H9 (cell line): ENCODE measurements around the gene TRIB2. TPM values are rescaled to one million over a fixed set of nuclear protein-coding genes. Genes with fewer than 3 reads are reported as not detected.

Experiments used
- DNase-seq: peaks from one replicate; pipeline ENCODE4 v3.0.0-alpha.2; 2017
- H2AFZ ChIP-seq: one replicate; pipeline ENCODE4 v1.6.1; 2013; ENCODE audit warnings: mild to moderate bottlenecking, low read length, control low read depth, moderate library complexity
- H2AK5ac ChIP-seq: 2 replicates; pipeline ENCODE4 v1.6.1; 2013; ENCODE audit warnings: low read length, control low read depth, mixed read lengths; ENCODE audit not compliant: insufficient read length
- H2BK120ac ChIP-seq: one replicate; pipeline ENCODE4 v1.6.1; 2013; ENCODE audit warnings: low read depth, mild to moderate bottlenecking, low read length, control low read depth, inconsistent platforms; ENCODE audit not compliant: poor library complexity, severe bottlenecking
- H2BK12ac ChIP-seq: 2 replicates; pipeline ENCODE4 v1.6.1; 2013; ENCODE audit warnings: low read length, control low read depth, mixed read lengths, low read depth; ENCODE audit not compliant: insufficient read length
- H2BK15ac ChIP-seq: 2 replicates; pipeline ENCODE4 v1.6.1; 2013; ENCODE audit warnings: low read depth, low read length, control low read depth
- H2BK20ac ChIP-seq: one replicate; pipeline ENCODE4 v1.6.1; 2013; ENCODE audit warnings: low read depth, mild to moderate bottlenecking, low read length, control low read depth, inconsistent platforms; ENCODE audit not compliant: poor library complexity, severe bottlenecking
- H2BK5ac ChIP-seq: 2 replicates; pipeline ENCODE4 v1.6.1; 2013; ENCODE audit warnings: low read length, control low read depth, mixed read lengths; ENCODE audit not compliant: insufficient read length
- H3K14ac ChIP-seq: 2 replicates; pipeline ENCODE4 v1.6.1; 2013; ENCODE audit warnings: low read length, control low read depth; ENCODE audit not compliant: insufficient read depth
- H3K18ac ChIP-seq: 2 replicates; pipeline ENCODE4 v1.6.1; 2013; ENCODE audit warnings: low read depth, mild to moderate bottlenecking, mixed read lengths, low read length, control low read depth; ENCODE audit not compliant: insufficient read length
- H3K23ac ChIP-seq: 2 replicates; pipeline ENCODE4 v1.6.1; 2013; ENCODE audit warnings: low read length, control low read depth, mixed read lengths, low read depth; ENCODE audit not compliant: insufficient read length
- H3K23me2 ChIP-seq: 2 replicates; pipeline ENCODE4 v1.6.1; 2013; ENCODE audit warnings: low read depth, mild to moderate bottlenecking, mixed read lengths, low read length, control low read depth; ENCODE audit not compliant: insufficient read length, poor library complexity, severe bottlenecking
- H3K27ac ChIP-seq: 2 replicates; pipeline ENCODE4 v1.5.1; 2013; ENCODE audit warnings: low read length, control low read depth, mixed read lengths, low read depth; ENCODE audit not compliant: insufficient read length
- H3K27me3 ChIP-seq: 2 replicates; pipeline ENCODE4 v1.6.1; 2013; ENCODE audit warnings: low read length, control low read depth, inconsistent platforms; ENCODE audit not compliant: insufficient read depth
- H3K4ac ChIP-seq: 2 replicates; pipeline ENCODE4 v1.6.1; 2013; ENCODE audit warnings: low read depth, mild to moderate bottlenecking, control low read depth, inconsistent platforms, low read length, moderate library complexity
- H3K4me1 ChIP-seq: 2 replicates; pipeline ENCODE4 v1.6.1; 2013; ENCODE audit warnings: low read length, control low read depth, inconsistent platforms; ENCODE audit not compliant: insufficient read depth
- H3K4me2 ChIP-seq: 2 replicates; pipeline ENCODE4 v1.6.1; 2013; ENCODE audit warnings: low read length, control low read depth, mixed read lengths; ENCODE audit not compliant: insufficient read length, insufficient read depth
- H3K56ac ChIP-seq: 2 replicates; pipeline ENCODE4 v1.6.1; 2013; ENCODE audit warnings: low read depth, mild to moderate bottlenecking, mixed read lengths, low read length, control low read depth; ENCODE audit not compliant: insufficient read length
- H3K79me1 ChIP-seq: 2 replicates; pipeline ENCODE4 v1.6.1; 2013; ENCODE audit warnings: low read depth, mild to moderate bottlenecking, moderate library complexity, low read length, control low read depth, inconsistent platforms; ENCODE audit not compliant: insufficient read depth, poor library complexity, severe bottlenecking
- H3K79me2 ChIP-seq: 2 replicates; pipeline ENCODE4 v1.6.1; 2013; ENCODE audit warnings: low read length, control low read depth, inconsistent platforms; ENCODE audit not compliant: insufficient read depth
- H3K9ac ChIP-seq: 2 replicates; pipeline ENCODE4 v1.6.1; 2013; ENCODE audit warnings: low read length, control low read depth, mixed read lengths; ENCODE audit not compliant: insufficient read length; ENCODE audit errors: extremely low read depth
- H3K9me3 ChIP-seq: one replicate; pipeline ENCODE4 v1.6.1; 2013; ENCODE audit warnings: low read depth, low read length, inconsistent platforms; ENCODE audit not compliant: control insufficient read depth
- H3T11ph ChIP-seq: one replicate; pipeline ENCODE4 v1.6.1; 2013; ENCODE audit warnings: mild to moderate bottlenecking, low read length, control low read depth, inconsistent platforms
- H4K20me1 ChIP-seq: one replicate; pipeline ENCODE4 v1.6.1; 2013; ENCODE audit not compliant: control insufficient read depth, insufficient read length, insufficient read depth
- H4K5ac ChIP-seq: 2 replicates; pipeline ENCODE4 v1.6.1; 2013; ENCODE audit warnings: low read depth, mild to moderate bottlenecking, mixed read lengths, low read length, control low read depth; ENCODE audit not compliant: insufficient read length
- H4K8ac ChIP-seq: replicated peaks from 2 replicates; pipeline ENCODE4 v1.6.1; 2013; ENCODE audit warnings: low read length, control low read depth, mixed read lengths, low read depth; ENCODE audit not compliant: insufficient read length
- H4K91ac ChIP-seq: 2 replicates; pipeline ENCODE4 v1.6.1; 2013; ENCODE audit warnings: low read depth, mild to moderate bottlenecking, moderate library complexity, mixed read lengths, low read length, control low read depth; ENCODE audit not compliant: insufficient read length
- H3K27ac Mint-ChIP-seq, 3 experiments: 2 replicates in 2 of 3; 3 replicates in 1 of 3; pipeline ENCODE4 v1.8.0; 2020 to 2021; ENCODE audit warnings: mixed read lengths in 3 of 3, mild to moderate bottlenecking in 1 of 3, moderate library complexity in 1 of 3
- H3K27me3 Mint-ChIP-seq: 2 replicates; pipeline ENCODE4 v1.8.0; 2021; ENCODE audit warnings: low read depth, mild to moderate bottlenecking, moderate library complexity, mixed read lengths
- H3K36me3 Mint-ChIP-seq, 3 experiments: 2 replicates in 2 of 3; 3 replicates in 1 of 3; pipeline ENCODE4 v1.8.0; 2020 to 2021; ENCODE audit warnings: low read depth in 3 of 3, mixed read lengths in 3 of 3; ENCODE audit not compliant: insufficient read depth in 1 of 3
- H3K4me1 Mint-ChIP-seq, 2 experiments: 2 replicates each; pipeline ENCODE4 v1.8.0; 2020; ENCODE audit warnings: mixed read lengths in 2 of 2
- H3K4me3 Mint-ChIP-seq, 2 experiments: 2 replicates in 1 of 2; 3 replicates in 1 of 2; pipeline ENCODE4 v1.8.0; 2020 to 2021; ENCODE audit warnings: mild to moderate bottlenecking in 2 of 2, mixed read lengths in 2 of 2, moderate library complexity in 1 of 2
- H3K9me3 Mint-ChIP-seq, 2 experiments: 2 replicates in 1 of 2; 3 replicates in 1 of 2; pipeline ENCODE4 v1.8.0; 2020; ENCODE audit warnings: mild to moderate bottlenecking in 2 of 2, mixed read lengths in 2 of 2, moderate library complexity in 1 of 2
- CTCF ChIP-seq: fragments of 200-600 bp; sonication (generic); conservative IDR thresholded peaks from 3 replicates; pipeline ENCODE4 v1.8.0; 2021; ENCODE audit warnings: antibody characterized with exemption, mild to moderate bottlenecking
- WGBS: extraction: QIAGEN DNeasy Blood & Tissue Kit; methylation state at CpG from one replicate; pipeline ENCODE4 v1.1.7; 2013; ENCODE audit warnings: missing lambda C conversion rate, low lambda C conversion rate, mixed read lengths; ENCODE audit not compliant: insufficient read length; ENCODE audit errors: extremely low coverage; 5-methylcytosine and 5-hydroxymethylcytosine counted together
- total RNA-seq: library from RNA; stranded (reverse); gene quantifications from 2 replicates; pipeline ENCODE4 v1.2.1, GENCODE V29; 2021

Gene TRIB2
- total RNA-seq, 1 experiment from 2014 or later: 41.9 TPM

- peaks cover 31 to 32% of the 10 kb centered on the region in 2 experiments for H3K4me1 Mint-ChIP-seq
- Histone ChIP-seq H3K18ac (no peak overlapping the region), H3K9me3 (no peaks in the 10 kb centered on the region), H3K4ac (no peak overlapping the region), H3K9ac (no peak overlapping the region), H2AFZ (no peak overlapping the region), H2BK5ac (no peak overlapping the region), H3K27ac (no peak overlapping the region), H3T11ph (no peak overlapping the region), H4K5ac (no peak overlapping the region), H2BK20ac (no peak overlapping the region), H2BK15ac (no peak overlapping the region), H3K14ac (no peak overlapping the region), H3K56ac (no peak overlapping the region), H3K23ac (no peak overlapping the region), H2BK120ac (no peak overlapping the region), H3K27me3 (no peaks in the 10 kb centered on the region), H3K79me2 (no peaks in the 10 kb centered on the region), H3K79me1 (no peaks in the 10 kb centered on the region), H4K20me1 (no peaks in the 10 kb centered on the region), H4K8ac (no peak overlapping the region), H2BK12ac (no peak overlapping the region), H3K23me2 (no peaks in the 10 kb centered on the region), H3K4me1 (peaks cover 6% of the 10 kb centered on the region), H4K91ac (no peak overlapping the region), H2AK5ac (no peak overlapping the region), H3K4me2 (no peak overlapping the region)
- TF ChIP-seq CTCF: no peak
- no peak for DNase-seq
- H3K27ac Mint-ChIP-seq: no peak overlapping the region; a peak in 1 of 7 replicates
- H3K36me3 Mint-ChIP-seq: no peaks in the 10 kb centered on the region
- no CpG with 5 or more reads among the region's 4 CpGs for WGBS
- H3K9me3 Mint-ChIP-seq: peaks cover 0 to under 1% of the 10 kb centered on the region in 2 experiments; a peak in 1 of 5 replicates
- no peaks in the 10 kb centered on the region; the same call in 1 of the 2 replicates for H3K27me3 Mint-ChIP-seq
- H3K4me3 Mint-ChIP-seq: no peak overlapping the region
Observed at GRCh38 chr2:12759248-12759647, 42.5 kb downstream of the TRIB2 start.
